Naive thymus-derived CD4-positive, alpha-beta T cell (primary cell): ENCODE results near the gene SRP54. TPM values are rescaled to one million over a fixed set of nuclear protein-coding genes. Genes with fewer than 3 reads are reported as not detected.
"Not testable (repeated sequence)": the region's sequence is repeated elsewhere in the genome, so short reads cannot be mapped to it uniquely, and the experiment has no call there.

Source experiments
- ATAC-seq: fragments of 150-1000 bp; cut with Tn5 transposase; 2 replicates; pipeline ENCODE4 v1.10.0; 2021; ENCODE audit warnings: mild to moderate bottlenecking, moderate library complexity
- CTCF ChIA-PET: fragments of 350-600 bp; sonication (Branson Sonifier 250); formaldehyde crosslinking; loops from one replicate; lab custom pipeline; 2021; ENCODE audit warnings: antibody characterized with exemption; lab: Charles Lee
- POLR2A ChIA-PET: fragments of 350-600 bp; sonication (Branson Sonifier 250); formaldehyde crosslinking; loops from one replicate; lab custom pipeline; 2021; ENCODE audit warnings: antibody characterized with exemption, inconsistent platforms; lab: Charles Lee
- DNase-seq, 9 donors: peaks; one replicate each; pipeline versions ENCODE4 v3.0.0 to v3.0.0-alpha.2; 2020 to 2022; ENCODE audit warnings: mixed read lengths in 1 of 9
- H3K27ac ChIP-seq: one replicate; pipeline ENCODE4 v1.7.0; 2013; ENCODE audit warnings: mild to moderate bottlenecking, low read depth, low read length, moderate library complexity
- H3K27me3 ChIP-seq, 2 donors: one replicate each; pipeline ENCODE4 v1.7.0; 2013; ENCODE audit warnings: low read length in 2 of 2, mild to moderate bottlenecking in 2 of 2, moderate library complexity in 2 of 2; ENCODE audit not compliant: control insufficient read depth in 2 of 2, insufficient read depth in 2 of 2
- H3K36me3 ChIP-seq, 3 experiments: 1 replicate in 2 of 3; 2 replicates in 1 of 3; pipeline ENCODE4 v1.7.0; 2013; ENCODE audit warnings: low read length in 3 of 3, mild to moderate bottlenecking in 3 of 3, moderate library complexity in 1 of 3; ENCODE audit not compliant: insufficient read depth in 3 of 3, control insufficient read depth in 2 of 3
- H3K4me1 ChIP-seq, 2 donors: one replicate each; pipeline ENCODE4 v1.7.0; 2013; ENCODE audit warnings: low read length in 2 of 2, mild to moderate bottlenecking in 2 of 2, moderate library complexity in 1 of 2; ENCODE audit not compliant: control insufficient read depth in 2 of 2, insufficient read depth in 2 of 2
- H3K4me3 ChIP-seq: 2 replicates; pipeline ENCODE4 v1.7.0; 2013; ENCODE audit warnings: mild to moderate bottlenecking, low read length
- H3K9me3 ChIP-seq, 3 experiments: 1 replicate in 2 of 3; 2 replicates in 1 of 3; pipeline ENCODE4 v1.7.0; 2013; ENCODE audit warnings: low read length in 3 of 3; ENCODE audit not compliant: control insufficient read depth in 2 of 3
- H3K27ac Mint-ChIP-seq, 9 donors: one replicate each; pipeline ENCODE4 v1.8.0; 2020 to 2022; ENCODE audit warnings: mixed read lengths in 9 of 9, mild to moderate bottlenecking in 8 of 9, moderate library complexity in 5 of 9, inconsistent platforms in 2 of 9
- H3K27me3 Mint-ChIP-seq, 5 donors: one replicate each; pipeline ENCODE4 v1.8.0; 2021 to 2022; ENCODE audit warnings: mixed read lengths in 5 of 5, mild to moderate bottlenecking in 1 of 5
- H3K36me3 Mint-ChIP-seq, 5 donors: one replicate each; pipeline ENCODE4 v1.8.0; 2020 to 2022; ENCODE audit warnings: mixed read lengths in 5 of 5, mild to moderate bottlenecking in 3 of 5, inconsistent platforms in 1 of 5
- H3K4me1 Mint-ChIP-seq, 7 donors: one replicate each; pipeline ENCODE4 v1.8.0; 2020 to 2022; ENCODE audit warnings: mixed read lengths in 7 of 7, mild to moderate bottlenecking in 3 of 7, inconsistent platforms in 1 of 7
- H3K4me3 Mint-ChIP-seq, 10 donors: one replicate each; pipeline ENCODE4 v1.8.0; 2020 to 2022; ENCODE audit warnings: mild to moderate bottlenecking in 10 of 10, mixed read lengths in 10 of 10, moderate library complexity in 6 of 10, inconsistent platforms in 2 of 10
- H3K9me3 Mint-ChIP-seq, 11 donors: one replicate each; pipeline ENCODE4 v1.8.0; 2020 to 2022; ENCODE audit warnings: mixed read lengths in 11 of 11, mild to moderate bottlenecking in 4 of 11, inconsistent platforms in 1 of 11, moderate library complexity in 1 of 11
- intact Hi-C, 2 donors: fragments of 100-400 bp; cut with micrococcal nuclease; formaldehyde crosslinking; loops; one replicate each; pipeline ENCODE4 v1.15.1; 2023
- polyA plus RNA-seq, 2 donors: library from polyadenylated mRNA; unstranded; fragments of 300-500 nt; fragmentation: Illumina TruSeq; gene quantifications; one replicate each; pipeline ENCODE4 v1.2.3, GENCODE V29; 2021
- total RNA-seq, 6 experiments: library from RNA in 5 of 6; stranded (reverse) in 5 of 6; gene quantifications; 1 replicate in 5 of 6; 2 replicates in 1 of 6; pipeline ENCODE4 v1.2.3 and lab custom pipeline; 2021 to 2026

The SRP54 gene
- total and polyA plus RNA-seq, 7 experiments from 2014 or later, result 34.2 to 61.4 (median 40.0) TPM

- H3K4me3 ChIP-seq, result no peak overlapping the region
- no peaks in the 10 kb centered on the region for H3K4me1 ChIP-seq
- Mint-ChIP-seq H3K9me3 (peaks cover 4 to 33% (median 15%) of the 10 kb centered on the region in 11 donors), H3K27ac (no peak overlapping the region), H3K4me1 (peaks cover 0 to 4% (median 4%) of the 10 kb centered on the region in 7 donors), H3K4me3 (no peak overlapping the region), H3K27me3 (no peaks in the 10 kb centered on the region), H3K36me3 (peaks cover 17 to 47% (median 38%) of the 10 kb centered on the region in 5 donors)
- ChIA-PET CTCF (interaction anchor here (0.7 kb wide), 1 partner anchor 136 kb away, joined by 3 read pairs; no protein-coding TSS in a partner anchor), POLR2A (interaction anchor here (0.7 to 1.0 kb wide), 2 partner anchors 71 to 113 kb away, joined by 3 read pairs; no protein-coding TSS in a partner anchor)
- intact Hi-C loops, result no loop called here
- peaks cover 0 to 14% (median 0%) of the 10 kb centered on the region in 3 experiments for H3K36me3 ChIP-seq
- ATAC-seq (no peak), DNase-seq (no peak)
- H3K9me3 ChIP-seq, result peaks cover 0 to 11% (median 0%) of the 10 kb centered on the region in 3 experiments
- H3K27me3 ChIP-seq, result no peaks in the 10 kb centered on the region
- no peak overlapping the region for H3K27ac ChIP-seq
Measured at GRCh38 chr14:34944744-34945143, 38.0 kb upstream of the SRP54 start.

- peak overlapping the region in 8 of 9 donors; percentile 17 to 82 (median 29) for H3K27ac Mint-ChIP-seq
- intact Hi-C loops, result loop anchor here in 1 of 2 donors (2.0 kb wide), 1 partner anchor 16 kb away; no protein-coding TSS in a partner anchor
- no peak overlapping the region for H3K27ac ChIP-seq
- peaks cover 0 to 11% (median 0%) of the 10 kb centered on the region in 3 experiments for H3K9me3 ChIP-seq
- DNase-seq, result no peak
- H3K4me1 ChIP-seq, result no peaks in the 10 kb centered on the region
- H3K4me1 Mint-ChIP-seq, result peaks cover 0 to 4% (median 4%) of the 10 kb centered on the region in 7 donors
- peaks cover 4 to 33% (median 15%) of the 10 kb centered on the region in 11 donors for H3K9me3 Mint-ChIP-seq
- H3K36me3 ChIP-seq, result peaks cover 0 to 18% (median 0%) of the 10 kb centered on the region in 3 experiments
- no peak for ATAC-seq
- H3K4me3 ChIP-seq, result no peak overlapping the region
- no peaks in the 10 kb centered on the region for H3K27me3 ChIP-seq
- ChIA-PET CTCF (interaction anchor here (0.7 to 1.3 kb wide), 3 partner anchors 9 to 152 kb away, joined by 3 to 8 read pairs (median 4); no protein-coding TSS in a partner anchor), POLR2A (interaction anchor here (1.1 kb wide), 3 partner anchors 12 to 24 kb away, joined by 3 to 4 read pairs (median 4); no protein-coding TSS in a partner anchor)
- H3K4me3 Mint-ChIP-seq, result no peak overlapping the region
- peaks cover 15 to 46% (median 39%) of the 10 kb centered on the region in 5 donors for H3K36me3 Mint-ChIP-seq
- H3K27me3 Mint-ChIP-seq, result no peaks in the 10 kb centered on the region
Measured at GRCh38 chr14:34946699-34947098, 36.1 kb upstream of the SRP54 start.

GRCh38 chr14:34951286-34951685 is 31.5 kb upstream of the SRP54 start:
- H3K36me3 Mint-ChIP-seq, result peaks cover 3 to 36% (median 19%) of the 10 kb centered on the region in 5 donors

GRCh38 chr14:34956931-34957330 is 25.9 kb upstream of the SRP54 start:
- intact Hi-C loops, result no loop called here
- Mint-ChIP-seq H3K9me3 (peaks cover 0 to 1% (median 0%) of the 10 kb centered on the region in 11 donors), H3K27ac (no peak overlapping the region), H3K27me3 (no peaks in the 10 kb centered on the region), H3K4me3 (no peak overlapping the region), H3K36me3 (peaks cover 9 to 41% (median 22%) of the 10 kb centered on the region in 5 donors), H3K4me1 (peaks cover 0 to 6% (median 0%) of the 10 kb centered on the region in 7 donors)
- POLR2A ChIA-PET, result no interaction called here
- Histone ChIP-seq H3K27ac (no peak overlapping the region), H3K4me1 (no peaks in the 10 kb centered on the region), H3K9me3 (no peaks in the 10 kb centered on the region), H3K36me3 (peaks cover 0 to 52% (median 0%) of the 10 kb centered on the region in 3 experiments), H3K4me3 (no peak overlapping the region), H3K27me3 (no peaks in the 10 kb centered on the region)
- CTCF ChIA-PET, result no interaction called here
- no peak for ATAC-seq
- DNase-seq, result no peak

More at GRCh38 chr14:34951286-34951685, 31.5 kb upstream of the SRP54 start:
- no peaks in the 10 kb centered on the region for H3K4me1 ChIP-seq
- Mint-ChIP-seq H3K27me3 (no peaks in the 10 kb centered on the region), H3K4me3 (no peak overlapping the region), H3K27ac (no peak overlapping the region), H3K9me3 (peaks cover 0 to 2% (median 0%) of the 10 kb centered on the region in 11 donors), H3K4me1 (peaks cover 0 to 4% (median 0%) of the 10 kb centered on the region in 7 donors)
- H3K36me3 ChIP-seq, result peaks cover 0 to 31% (median 0%) of the 10 kb centered on the region in 3 experiments
- DNase-seq, result no peak
- H3K9me3 ChIP-seq, result no peaks in the 10 kb centered on the region
- no peaks in the 10 kb centered on the region for H3K27me3 ChIP-seq
- POLR2A ChIA-PET, result no interaction called here
- CTCF ChIA-PET, result interaction anchor here (0.6 kb wide), 1 partner anchor 216 kb away, joined by 4 read pairs; no protein-coding TSS in a partner anchor
- H3K27ac ChIP-seq, result no peak overlapping the region
- no peak for ATAC-seq
- intact Hi-C loops, result no loop called here
- H3K4me3 ChIP-seq, result no peak overlapping the region

- Histone ChIP-seq H3K4me3 (no peak overlapping the region), H3K4me1 (no peaks in the 10 kb centered on the region), H3K9me3 (no peaks in the 10 kb centered on the region), H3K27ac (no peak overlapping the region), H3K36me3 (peaks cover 0 to 52% (median 0%) of the 10 kb centered on the region in 3 experiments), H3K27me3 (no peaks in the 10 kb centered on the region)
- no peak for DNase-seq
- ChIA-PET POLR2A (interaction anchor here (1.0 kb wide), 1 partner anchor 52 kb away, joined by 3 read pairs; no protein-coding TSS in a partner anchor), CTCF (no interaction called here)
- Mint-ChIP-seq H3K4me1 (peaks cover 0 to 6% (median 0%) of the 10 kb centered on the region in 7 donors), H3K4me3 (no peak overlapping the region), H3K9me3 (peaks cover 0 to 1% (median 0%) of the 10 kb centered on the region in 11 donors), H3K36me3 (peaks cover 9 to 34% (median 20%) of the 10 kb centered on the region in 5 donors), H3K27ac (peak overlapping the region in 3 of 9 donors; percentile 28 to 59 (median 38)), H3K27me3 (no peaks in the 10 kb centered on the region)
- intact Hi-C loops, result no loop called here
- ATAC-seq, result no peak
Measured at GRCh38 chr14:34957771-34958286, 25.0 kb upstream of the SRP54 start.

GRCh38 chr14:34962106-34962505 is 20.7 kb upstream of the SRP54 start:
- Mint-ChIP-seq H3K36me3 (peaks cover 6 to 31% (median 25%) of the 10 kb centered on the region in 5 donors), H3K4me1 (peaks cover 0 to 13% (median 0%) of the 10 kb centered on the region in 7 donors), H3K27ac (peak overlapping the region in 1 of 9 donors; percentile 20)
- CTCF ChIA-PET, H3K27ac ChIP-seq, DNase-seq, H3K27me3 Mint-ChIP-seq, POLR2A ChIA-PET, H3K9me3 ChIP-seq, H3K9me3 Mint-ChIP-seq, H3K4me1 ChIP-seq, H3K4me3 ChIP-seq, H3K27me3 ChIP-seq, ATAC-seq, H3K4me3 Mint-ChIP-seq: not testable (repeated sequence)
- H3K36me3 ChIP-seq, result peaks cover 0 to 43% (median 6%) of the 10 kb centered on the region in 3 experiments
- intact Hi-C loops, result loop anchor here in 1 of 2 donors (2.0 kb wide), 1 partner anchor 19 kb away; no protein-coding TSS in a partner anchor
